ENCODE measurements around the gene SCFD2.
"Not testable (repeated sequence)": the region's sequence is repeated elsewhere in the genome, so short reads cannot be mapped to it uniquely, and the experiment has no call there.

SCFD2 gene

DNA sequence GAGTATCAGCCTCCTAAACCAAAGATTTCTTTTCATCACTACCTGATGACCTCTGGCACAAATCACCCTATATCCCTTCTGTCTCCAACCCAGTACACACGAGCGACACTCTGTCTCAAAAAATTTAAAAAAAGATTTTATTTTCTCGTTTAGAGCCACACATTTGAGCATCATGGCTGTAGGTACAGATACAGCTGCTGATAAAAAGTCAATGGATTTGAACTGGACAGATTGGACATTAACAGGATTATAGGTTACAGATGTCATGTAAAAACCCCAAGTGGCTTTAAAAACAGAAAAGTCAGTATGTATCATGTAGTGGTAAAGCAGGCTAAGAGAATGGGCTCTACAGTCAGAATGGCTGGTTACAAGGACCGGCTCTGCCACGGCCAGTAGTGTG is 171.1 kb downstream of the SCFD2 start:
- no peak for DNase-seq (ENCODE audit: extremely low read depth in 1 of 2, low read depth in 1 of 2)

DNA sequence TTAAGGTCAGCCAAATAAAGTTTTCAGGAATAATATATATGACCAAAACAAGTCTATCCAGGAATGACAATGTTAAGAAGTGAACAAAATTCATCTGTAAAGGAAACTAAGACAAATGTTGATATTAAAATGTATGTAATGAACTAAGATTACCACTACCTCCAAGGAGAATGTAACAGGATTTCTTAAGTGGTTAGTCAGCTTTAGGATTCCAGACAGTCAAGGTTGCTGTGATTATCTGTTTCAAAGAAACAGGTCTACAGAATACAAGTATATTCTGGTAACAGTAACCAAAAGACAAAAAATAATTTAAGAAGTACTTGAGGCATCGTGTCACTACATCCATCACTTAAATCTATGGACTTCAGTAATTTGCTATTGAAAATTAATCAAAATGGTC is 172.8 kb downstream of the SCFD2 start:
- no peak for DNase-seq (ENCODE audit: extremely low read depth in 1 of 2, low read depth in 1 of 2)

DNA sequence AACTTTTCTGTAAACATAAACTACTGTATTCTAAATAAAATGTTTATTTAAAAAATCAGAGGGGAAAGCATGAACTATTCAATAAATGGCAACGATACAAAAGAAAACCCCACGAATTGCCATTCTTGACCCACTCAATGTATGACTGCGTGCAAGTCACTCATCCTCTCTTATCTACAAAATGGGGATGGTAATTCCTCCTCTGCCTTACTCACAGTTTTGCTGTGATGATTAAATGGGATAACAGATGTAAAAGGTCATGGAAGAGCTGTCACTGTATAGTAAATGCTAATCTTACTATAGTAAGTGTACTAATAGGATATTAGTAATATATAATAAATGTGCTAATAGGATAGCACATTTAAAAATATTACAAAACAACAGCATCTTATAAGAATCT is 173.4 kb downstream of the SCFD2 start:
- DNase-seq (ENCODE audit: extremely low read depth in 1 of 2, low read depth in 1 of 2): no peak

DNA sequence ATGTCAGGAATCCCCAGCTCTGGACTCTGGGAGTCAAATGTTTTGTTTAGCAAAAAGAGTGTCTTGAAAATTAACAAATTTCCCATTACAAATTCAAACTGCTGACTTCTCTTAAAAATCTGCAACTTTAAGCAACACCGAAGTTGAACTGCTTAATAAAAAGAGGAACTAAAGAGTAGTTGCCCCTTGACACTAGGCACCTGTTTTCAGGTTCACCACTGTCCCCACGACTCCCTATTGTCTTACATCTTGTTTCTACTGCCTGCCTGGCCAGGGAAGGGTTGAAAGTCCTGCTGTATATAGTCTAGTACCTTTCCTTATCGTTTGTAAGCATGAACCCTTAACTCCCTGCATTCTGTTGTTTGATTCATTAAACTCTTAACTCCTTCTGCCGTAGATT is 173.9 kb downstream of the SCFD2 start:
- no peak for DNase-seq (ENCODE audit: extremely low read depth in 1 of 2, low read depth in 1 of 2)

GRCh38 chr4:53189011-53189410 is 176.8 kb downstream of the SCFD2 start:
- DNase-seq (ENCODE audit: extremely low read depth in 1 of 2, low read depth in 1 of 2): no peak

GRCh38 chr4:53186714-53187358 is 179.0 kb downstream of the SCFD2 start:
- DNase-seq (ENCODE audit: extremely low read depth in 1 of 2, low read depth in 1 of 2): no peak

- DNase-seq (ENCODE audit: extremely low read depth in 1 of 2, low read depth in 1 of 2): no peak
Observed at GRCh38 chr4:53185869-53186585, 179.8 kb downstream of the SCFD2 start.

- DNase-seq (ENCODE audit: extremely low read depth in 1 of 2, low read depth in 1 of 2): no peak
Observed at GRCh38 chr4:53183754-53184153, 182.1 kb downstream of the SCFD2 start.

DNA sequence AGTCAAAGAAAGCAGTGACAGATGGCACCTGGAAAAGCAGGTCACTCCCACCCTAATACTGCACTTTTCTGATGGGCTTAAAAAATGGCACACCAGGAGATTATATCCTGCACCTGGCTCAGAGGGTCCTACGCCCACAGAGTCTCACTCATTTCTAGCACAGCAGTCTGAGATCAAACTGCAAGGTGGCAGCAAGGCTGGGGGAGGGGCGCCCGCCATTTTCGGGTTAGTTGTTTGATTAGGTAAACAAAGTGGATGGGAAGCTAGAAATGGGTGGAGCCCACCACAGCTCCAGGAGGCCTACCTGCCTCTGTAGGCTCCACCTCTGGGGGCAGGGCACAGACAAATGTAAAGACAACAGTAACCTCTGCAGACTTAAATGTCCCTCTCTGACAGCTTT is 188.1 kb downstream of the SCFD2 start:
- DNase-seq (ENCODE audit: extremely low read depth in 1 of 2, low read depth in 1 of 2): not testable (repeated sequence)

DNA sequence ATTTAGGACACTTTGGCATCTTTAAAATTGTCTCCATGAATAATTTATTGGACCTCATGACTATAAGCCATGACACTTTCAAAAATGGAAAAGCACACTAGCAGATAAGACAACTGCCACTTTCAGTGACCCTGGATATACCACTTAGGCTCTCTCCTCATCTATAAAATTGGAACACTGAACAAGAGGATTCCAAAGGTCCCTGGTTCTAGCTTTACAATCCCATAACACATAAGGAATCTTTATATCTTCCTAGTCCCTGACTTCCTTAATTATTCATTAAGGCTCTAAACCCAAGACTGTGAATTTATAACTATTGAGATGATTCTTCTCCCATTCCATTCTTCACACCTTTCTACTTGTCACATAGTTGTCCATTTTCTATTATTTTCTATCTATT is 190.2 kb downstream of the SCFD2 start:
- no peak for DNase-seq (ENCODE audit: extremely low read depth in 1 of 2, low read depth in 1 of 2)

DNA sequence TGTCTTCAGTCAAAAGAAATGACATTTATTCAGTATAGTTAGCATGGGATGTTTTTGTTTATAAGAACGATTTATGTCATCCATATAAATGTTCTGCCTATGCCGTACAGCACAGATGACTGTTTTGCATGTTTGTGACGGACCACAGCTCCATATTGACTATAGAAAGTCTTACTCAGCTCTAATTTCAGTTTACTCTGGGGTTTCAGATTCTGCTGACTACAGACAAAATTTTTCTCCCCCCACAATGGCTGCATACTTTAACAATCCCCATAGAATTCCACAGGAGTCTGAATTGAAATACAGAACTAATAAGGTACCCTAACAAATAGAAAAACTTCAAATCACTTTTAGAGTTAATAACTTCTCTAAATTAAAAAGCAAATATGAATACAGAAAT is 191.0 kb downstream of the SCFD2 start:
- DNase-seq (ENCODE audit: extremely low read depth in 1 of 2, low read depth in 1 of 2): no peak

GRCh38 chr4:53173576-53173975 is 192.3 kb downstream of the SCFD2 start:
- DNase-seq (ENCODE audit: extremely low read depth in 1 of 2, low read depth in 1 of 2): no peak

GRCh38 chr4:53171797-53172196 is 194.1 kb downstream of the SCFD2 start:
- DNase-seq (ENCODE audit: extremely low read depth in 1 of 2, low read depth in 1 of 2): no peak

GRCh38 chr4:53169695-53170617 is 195.9 kb downstream of the SCFD2 start:
- no peak for DNase-seq (ENCODE audit: extremely low read depth in 1 of 2, low read depth in 1 of 2)

DNA sequence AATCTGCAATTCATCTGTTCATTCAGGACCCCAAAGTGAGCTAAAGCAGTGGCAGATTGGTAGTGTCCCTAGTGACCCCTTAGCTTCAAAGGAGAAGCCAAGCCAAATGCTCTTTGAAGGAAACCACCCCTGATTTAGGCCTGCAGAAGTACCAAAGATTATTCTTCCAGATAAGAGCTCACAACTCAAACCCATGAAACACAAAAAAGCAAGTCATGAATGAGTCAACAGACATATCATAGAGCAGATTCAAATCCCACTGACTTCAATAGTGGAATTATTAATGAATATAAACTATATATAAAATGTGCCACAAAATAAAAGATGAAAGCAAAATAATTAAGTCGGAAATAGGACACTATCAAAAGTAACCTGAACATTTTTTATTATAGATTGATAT is 197.6 kb downstream of the SCFD2 start:
- DNase-seq (ENCODE audit: extremely low read depth in 1 of 2, low read depth in 1 of 2): no peak

GRCh38 chr4:53162969-53163368 is 202.9 kb downstream of the SCFD2 start:
- DNase-seq (ENCODE audit: extremely low read depth in 1 of 2, low read depth in 1 of 2): no peak

DNA sequence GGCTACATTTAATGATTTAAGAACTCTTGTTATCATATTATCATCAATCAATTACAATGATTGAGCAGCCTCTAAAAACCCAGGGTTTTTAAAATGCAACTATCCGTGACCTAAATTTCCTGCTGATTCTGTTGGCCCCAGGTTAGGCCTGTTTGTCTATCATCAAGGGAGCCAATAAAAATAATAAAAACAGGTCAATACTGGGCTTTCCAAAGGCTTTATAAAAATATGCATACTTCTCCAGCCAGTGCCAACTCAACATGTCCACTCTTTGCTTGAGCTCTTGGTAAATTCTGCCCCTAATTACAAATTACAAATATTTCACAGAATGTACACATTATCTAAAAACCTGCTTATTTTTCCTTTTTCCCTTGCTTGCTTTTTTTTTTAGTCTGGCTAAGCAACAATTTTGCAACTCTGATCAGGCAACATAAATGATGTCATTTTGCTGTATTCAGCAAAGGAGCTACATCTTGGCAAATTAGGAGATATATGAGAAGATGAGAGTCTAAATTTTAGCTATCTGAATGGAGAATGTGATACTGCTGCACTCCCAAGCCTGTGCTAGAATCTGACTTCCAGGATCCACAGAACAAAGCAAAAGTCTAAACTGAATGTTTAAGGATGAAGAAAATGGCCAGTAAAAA is 204.0 kb downstream of the SCFD2 start:
- no peak for DNase-seq (ENCODE audit: extremely low read depth in 1 of 2, low read depth in 1 of 2)

GRCh38 chr4:53161051-53161786 is 204.6 kb downstream of the SCFD2 start:
- no peak for DNase-seq (ENCODE audit: extremely low read depth in 1 of 2, low read depth in 1 of 2)

GRCh38 chr4:53156896-53157295 is 209.0 kb downstream of the SCFD2 start:
- no peak for DNase-seq (ENCODE audit: extremely low read depth in 1 of 2, low read depth in 1 of 2)

DNA sequence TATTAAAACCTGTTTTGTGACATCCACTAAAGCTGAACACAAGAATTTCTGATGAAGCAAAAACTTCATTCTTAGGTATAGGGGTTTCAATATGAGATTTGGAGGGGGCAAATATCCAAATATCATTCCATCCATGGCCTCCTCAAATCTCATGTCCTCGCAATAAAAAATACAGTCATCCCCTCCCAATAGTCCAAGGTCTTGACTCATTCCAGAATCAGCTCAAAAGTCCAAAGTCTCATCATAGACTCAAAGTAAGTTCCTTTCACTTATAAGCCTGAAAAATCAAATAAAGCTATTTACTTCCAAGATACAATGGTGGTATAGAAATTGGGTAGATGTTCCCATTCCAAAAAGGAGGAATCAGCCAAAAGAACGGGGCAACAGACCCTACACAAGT is 213.4 kb downstream of the SCFD2 start:
- DNase-seq (ENCODE audit: extremely low read depth in 1 of 2, low read depth in 1 of 2): no peak

- no peak for DNase-seq (ENCODE audit: extremely low read depth in 1 of 2, low read depth in 1 of 2)
Observed at GRCh38 chr4:53151489-53151788, 214.4 kb downstream of the SCFD2 start.
